ENCODE results near the gene PSMD1.

The PSMD1 gene

DNA sequence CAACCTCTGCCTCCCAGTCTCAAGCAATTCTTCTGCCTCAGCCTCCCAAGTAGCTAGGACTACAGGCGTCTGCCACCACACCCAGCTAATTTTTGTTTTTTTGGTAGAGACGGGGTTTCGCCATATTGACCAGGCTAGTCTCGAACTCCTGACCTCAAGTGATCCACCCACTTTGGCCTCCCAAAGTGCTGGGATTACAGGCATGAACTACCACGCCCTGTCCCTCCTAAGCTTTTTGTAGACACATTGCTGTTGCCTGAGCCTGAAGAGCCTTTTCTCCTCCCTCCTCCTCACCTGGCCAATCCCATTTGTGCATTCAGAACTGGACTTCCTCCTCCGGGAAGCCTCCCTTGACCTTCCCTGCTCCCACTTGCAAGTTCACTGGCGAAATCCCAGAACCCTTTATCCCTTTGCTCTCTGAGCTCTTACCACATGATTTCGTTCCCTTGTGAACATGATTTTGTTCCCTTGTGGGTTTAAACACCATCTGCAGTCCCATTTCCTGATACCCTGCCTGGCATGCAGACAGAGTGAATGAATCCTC is 16.8 kb upstream of the PSMD1 start:
- Histone ChIP-seq H3K36me3 (ENCODE audit: insufficient read depth, low read length) (no peaks in the 10 kb centered on the region), H3K9me3 (ENCODE audit: control insufficient read depth, insufficient read depth, low read length) (no peaks in the 10 kb centered on the region), H3K9ac (ENCODE audit: low read depth, low read length) (no peak overlapping the region), H3K4me1 (ENCODE audit: insufficient read depth, low read length) (no peaks in the 10 kb centered on the region; the same call in 1 of the 2 replicates)

GRCh38 chr2:231041061-231041689 is 15.5 kb upstream of the PSMD1 start:
- Histone ChIP-seq H3K36me3 (ENCODE audit: insufficient read depth, low read length) (no peaks in the 10 kb centered on the region), H3K9me3 (ENCODE audit: control insufficient read depth, insufficient read depth, low read length) (no peaks in the 10 kb centered on the region), H3K9ac (ENCODE audit: low read depth, low read length) (no peak overlapping the region), H3K4me1 (ENCODE audit: insufficient read depth, low read length) (no peaks in the 10 kb centered on the region; the same call in 1 of the 2 replicates)

DNA sequence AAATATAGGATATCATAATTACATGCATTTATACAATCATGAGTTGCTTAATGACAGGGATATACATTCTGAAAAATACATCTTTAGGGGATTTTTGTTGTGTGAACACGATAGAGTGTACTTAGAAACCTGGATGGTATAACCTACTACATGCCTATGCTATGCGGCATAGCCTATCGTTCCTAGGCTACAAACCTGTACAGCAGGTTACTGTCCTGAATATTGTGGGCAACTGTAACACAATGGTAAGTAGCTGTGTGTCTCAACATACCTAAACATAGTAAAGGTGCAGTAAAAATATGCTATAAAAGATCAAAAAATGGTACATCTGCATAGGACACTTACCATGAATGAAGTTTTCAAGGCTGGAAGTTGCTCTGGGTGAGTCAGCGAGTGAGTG is 12.9 kb upstream of the PSMD1 start:
- H3K9ac ChIP-seq (ENCODE audit: low read depth, low read length), result no peak overlapping the region
- no peaks in the 10 kb centered on the region for H3K4me1 ChIP-seq (ENCODE audit: insufficient read depth, low read length)
- no peaks in the 10 kb centered on the region for H3K36me3 ChIP-seq (ENCODE audit: insufficient read depth, low read length)
- no peaks in the 10 kb centered on the region for H3K9me3 ChIP-seq (ENCODE audit: control insufficient read depth, insufficient read depth, low read length)

- no peak overlapping the region for H3K9ac ChIP-seq (ENCODE audit: low read depth, low read length)
- H3K4me1 ChIP-seq (ENCODE audit: insufficient read depth, low read length), result no peaks in the 10 kb centered on the region
- no peaks in the 10 kb centered on the region for H3K9me3 ChIP-seq (ENCODE audit: control insufficient read depth, insufficient read depth, low read length)
- no peaks in the 10 kb centered on the region for H3K36me3 ChIP-seq (ENCODE audit: insufficient read depth, low read length)
Observed at GRCh38 chr2:231046916-231047273, 9.8 kb upstream of the PSMD1 start.

DNA sequence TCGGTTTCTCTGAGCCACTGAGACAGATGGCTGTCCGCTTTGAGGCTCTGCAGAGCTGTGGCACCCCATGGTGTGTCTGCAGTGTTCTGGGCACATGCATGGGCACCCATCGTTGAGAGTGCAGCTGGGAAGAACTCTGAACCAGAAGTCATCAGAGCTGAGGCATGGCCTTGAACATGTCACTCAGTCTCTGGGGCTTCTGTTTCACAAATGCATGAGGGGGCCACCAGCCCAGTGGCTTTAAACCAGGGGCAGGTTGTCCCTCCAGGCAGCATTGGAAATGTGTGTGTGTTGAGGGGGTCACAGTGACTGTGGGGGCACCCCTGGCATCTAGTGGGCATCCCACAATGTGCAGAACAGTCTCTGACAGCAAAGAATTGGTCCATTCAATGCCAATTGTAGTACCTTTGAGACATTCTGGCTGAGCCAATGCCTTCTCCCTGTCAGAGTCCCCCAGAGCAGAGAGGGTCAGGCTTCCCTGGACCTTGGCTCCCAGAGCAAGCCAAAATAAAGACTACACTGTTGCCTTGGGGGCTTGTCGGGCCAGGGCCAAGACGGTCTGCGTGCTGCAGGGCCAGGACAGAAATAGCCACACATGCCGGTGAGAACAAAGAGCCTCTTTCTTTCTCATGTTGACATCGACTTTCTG is 9.3 kb upstream of the PSMD1 start:
- H3K9me3 ChIP-seq (ENCODE audit: control insufficient read depth, insufficient read depth, low read length), result no peaks in the 10 kb centered on the region
- H3K4me1 ChIP-seq (ENCODE audit: insufficient read depth, low read length), result no peaks in the 10 kb centered on the region
- no peaks in the 10 kb centered on the region for H3K36me3 ChIP-seq (ENCODE audit: insufficient read depth, low read length)
- no peak overlapping the region for H3K9ac ChIP-seq (ENCODE audit: low read depth, low read length)

DNA sequence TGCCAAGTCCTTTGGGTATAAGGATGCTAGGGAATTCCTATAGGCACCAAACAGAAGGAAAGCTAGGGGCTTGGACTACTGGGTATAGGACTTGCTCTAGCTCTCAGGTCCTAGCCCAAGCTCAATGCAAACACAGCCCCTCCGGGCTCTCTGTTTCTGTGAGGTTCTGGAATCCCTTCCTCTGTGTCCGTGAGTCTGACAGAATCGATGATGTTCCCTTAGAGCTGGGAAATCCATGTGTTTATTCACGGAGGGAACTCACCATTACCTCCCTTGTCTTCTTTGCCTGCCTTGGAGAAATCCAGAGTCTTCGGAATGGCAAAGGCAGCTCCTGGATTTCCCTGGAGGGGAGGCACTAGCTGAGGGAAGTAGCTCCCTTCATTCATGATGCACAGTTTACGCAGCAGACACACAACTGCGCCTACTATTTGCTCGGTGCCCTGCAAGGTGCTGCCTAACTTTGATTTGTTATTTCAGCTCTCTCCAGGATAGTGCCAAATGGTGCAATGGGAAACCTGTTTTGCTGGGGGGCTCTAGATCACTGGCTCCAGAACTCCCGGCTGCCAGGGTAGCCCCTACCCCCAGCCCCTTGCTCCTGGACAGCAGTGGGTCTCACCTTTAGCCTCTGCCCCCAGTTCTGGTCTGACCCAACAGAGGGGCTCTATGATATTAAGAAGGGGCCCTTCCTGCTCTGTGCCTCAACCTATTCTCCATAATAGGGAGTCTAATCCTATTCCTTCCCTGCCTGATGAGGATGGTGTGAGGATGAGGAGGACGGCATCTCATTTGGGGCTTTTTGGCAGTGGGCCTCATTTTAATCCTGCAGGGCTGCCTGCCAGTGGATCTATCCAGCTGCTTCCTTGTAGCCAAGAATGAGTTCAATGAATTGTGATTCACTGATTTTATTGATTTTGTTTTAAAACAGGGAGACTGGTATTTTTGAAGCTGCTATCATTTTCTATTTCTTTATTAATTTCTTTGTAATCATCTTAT is 8.4 kb upstream of the PSMD1 start:
- Histone ChIP-seq H3K4me1 (ENCODE audit: insufficient read depth, low read length) (no peaks in the 10 kb centered on the region), H3K9ac (ENCODE audit: low read depth, low read length) (no peak overlapping the region), H3K36me3 (ENCODE audit: insufficient read depth, low read length) (no peaks in the 10 kb centered on the region), H3K9me3 (ENCODE audit: control insufficient read depth, insufficient read depth, low read length) (no peaks in the 10 kb centered on the region)

- Histone ChIP-seq H3K9me3 (ENCODE audit: control insufficient read depth, insufficient read depth, low read length) (no peaks in the 10 kb centered on the region), H3K36me3 (ENCODE audit: insufficient read depth, low read length) (no peaks in the 10 kb centered on the region), H3K9ac (ENCODE audit: low read depth, low read length) (no peak overlapping the region), H3K4me1 (ENCODE audit: insufficient read depth, low read length) (no peaks in the 10 kb centered on the region)
Observed at GRCh38 chr2:231049286-231050017, 7.2 kb upstream of the PSMD1 start.

GRCh38 chr2:231050018-231050901 is 6.4 kb upstream of the PSMD1 start:
- no peak overlapping the region for H3K9ac ChIP-seq (ENCODE audit: low read depth, low read length)
- no peaks in the 10 kb centered on the region for H3K36me3 ChIP-seq (ENCODE audit: insufficient read depth, low read length)
- H3K9me3 ChIP-seq (ENCODE audit: control insufficient read depth, insufficient read depth, low read length), result no peaks in the 10 kb centered on the region
- H3K4me1 ChIP-seq (ENCODE audit: insufficient read depth, low read length), result no peaks in the 10 kb centered on the region

DNA sequence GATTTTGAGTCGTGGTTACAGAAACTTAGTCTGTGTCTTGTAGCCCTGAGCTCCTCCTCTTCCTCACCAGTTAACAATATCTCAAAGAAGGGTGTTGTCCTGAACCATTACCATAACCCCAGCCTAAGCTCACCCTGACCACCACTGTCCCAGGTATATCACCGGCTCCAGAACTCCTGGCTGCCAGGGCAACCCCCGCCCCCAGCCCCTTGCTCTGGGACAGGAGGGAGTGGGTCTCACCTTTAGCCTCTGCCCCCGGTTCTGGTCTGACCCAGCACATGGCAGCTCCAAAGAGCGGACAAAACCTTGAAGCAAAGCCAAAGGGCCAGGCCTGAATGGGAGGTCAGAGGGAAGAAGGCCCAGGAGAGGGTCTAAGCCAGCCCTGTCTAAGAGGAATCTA is 5.6 kb upstream of the PSMD1 start:
- Histone ChIP-seq H3K4me1 (ENCODE audit: insufficient read depth, low read length) (no peaks in the 10 kb centered on the region), H3K36me3 (ENCODE audit: insufficient read depth, low read length) (no peaks in the 10 kb centered on the region), H3K9me3 (ENCODE audit: control insufficient read depth, insufficient read depth, low read length) (no peaks in the 10 kb centered on the region), H3K9ac (ENCODE audit: low read depth, low read length) (no peak overlapping the region)

DNA sequence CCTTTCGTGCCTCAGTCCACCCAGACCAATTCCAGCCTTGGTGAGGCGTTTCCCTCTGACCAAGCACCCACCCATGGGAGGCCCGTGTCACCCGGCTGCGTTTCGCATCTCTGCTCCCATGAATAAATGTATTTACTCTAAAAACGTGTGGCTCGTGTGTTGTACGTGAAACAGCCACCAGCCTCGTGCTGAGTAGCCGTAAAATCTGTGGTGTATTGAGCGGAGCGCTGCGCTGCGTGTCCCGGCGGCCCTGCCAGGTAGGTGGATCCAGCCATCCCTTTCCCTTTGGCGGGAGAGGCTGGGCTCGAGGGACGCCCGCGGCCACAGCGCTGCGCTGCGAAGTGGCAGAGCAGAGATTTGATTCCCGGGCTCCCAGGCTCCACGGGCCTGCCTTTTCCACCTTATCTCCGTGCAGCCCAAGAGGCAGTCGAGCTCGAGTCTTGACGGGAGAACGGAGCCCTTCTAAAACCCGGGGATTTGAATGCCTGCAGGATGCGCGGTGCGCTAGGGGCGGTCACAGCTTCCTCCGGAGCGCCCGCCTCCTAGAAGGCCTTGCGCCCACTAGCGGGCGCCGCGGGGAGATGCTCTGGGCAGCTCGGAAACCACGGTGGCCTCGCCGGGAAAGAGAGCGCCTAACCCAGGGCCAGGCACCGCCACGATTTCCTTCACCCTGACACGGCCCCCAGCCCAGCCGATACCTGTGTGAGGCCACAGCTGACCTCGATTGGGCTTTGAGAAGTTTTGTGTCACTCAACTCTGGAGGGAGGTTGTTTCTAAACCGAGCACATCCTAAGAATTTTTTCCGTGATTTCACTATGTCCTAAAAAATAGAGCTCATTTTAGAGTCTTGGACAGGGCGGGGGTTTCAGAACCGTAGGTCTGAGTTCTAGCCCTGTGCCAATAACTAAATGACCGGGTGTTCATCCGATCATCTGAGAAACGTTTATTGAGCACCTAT is 3.9 kb upstream of the PSMD1 start:
- Histone ChIP-seq H3K4me1 (ENCODE audit: insufficient read depth, low read length) (peaks cover under 1% of the 10 kb centered on the region; the same call in 1 of the 2 replicates), H3K9ac (ENCODE audit: low read depth, low read length) (peak overlapping the region; percentile 47; the same call in 1 of the 2 replicates), H3K9me3 (ENCODE audit: control insufficient read depth, insufficient read depth, low read length) (no peaks in the 10 kb centered on the region), H3K36me3 (ENCODE audit: insufficient read depth, low read length) (no peaks in the 10 kb centered on the region)

GRCh38 chr2:231053846-231054245 is 2.8 kb upstream of the PSMD1 start:
- Histone ChIP-seq H3K36me3 (ENCODE audit: insufficient read depth, low read length) (no peaks in the 10 kb centered on the region), H3K9me3 (ENCODE audit: control insufficient read depth, insufficient read depth, low read length) (no peaks in the 10 kb centered on the region), H3K9ac (ENCODE audit: low read depth, low read length) (no peak overlapping the region), H3K4me1 (ENCODE audit: insufficient read depth, low read length) (peaks cover 6% of the 10 kb centered on the region)

GRCh38 chr2:231057590-231057989 is 923 bp downstream of the PSMD1 start:
- peaks cover 6% of the 10 kb centered on the region for H3K4me1 ChIP-seq (ENCODE audit: insufficient read depth, low read length)
- peaks cover 3% of the 10 kb centered on the region; the same call in 1 of the 2 replicates for H3K36me3 ChIP-seq (ENCODE audit: insufficient read depth, low read length)
- H3K9me3 ChIP-seq (ENCODE audit: control insufficient read depth, insufficient read depth, low read length), result no peaks in the 10 kb centered on the region
- H3K9ac ChIP-seq (ENCODE audit: low read depth, low read length), result peak overlapping the region; percentile 76

Measured in ES-I3 (cell line).